ENCODE measurements around the gene ZNF785. TPM values are rescaled to one million over a fixed set of nuclear protein-coding genes. Genes with fewer than 3 reads are reported as not detected.

Gene ZNF785
- total and polyA plus RNA-seq, 2 of the 13 experiments (the other 11 are each of a cell fraction or from before 2014, with no cell fraction given), result 0.01 TPM; not detected in 1

GRCh38 chr16:30628628-30629540, 43.4 kb upstream of the ZNF785 start (continued):
- TF ChIP-seq EED (CRISPR knock-in tag; IDR thresholded peaks at IDR 0.05), result no peak
- no peak for TF ChIP-seq HDAC6 (IDR thresholded peaks at IDR 0.05; ENCODE audit: low read depth, low read length)
- no peak for TF ChIP-seq AFF4 (CRISPR knock-in tag; IDR thresholded peaks at IDR 0.05)
- no peak for TF ChIP-seq SNRNP70 (IDR thresholded peaks at IDR 0.05; ENCODE audit: low read depth, low read length)
- TF ChIP-seq RNF219 (CRISPR knock-in tag; IDR thresholded peaks at IDR 0.05), result no peak
- TF ChIP-seq IRF2 (CRISPR knock-in tag; IDR thresholded peaks at IDR 0.05), result peak; percentile 38; the same call in 1 of the 2 replicates
- TF ChIP-seq POLR2A (IDR thresholded peaks at IDR 0.05; ENCODE audit: insufficient read depth in 1 of 2, low read depth in 2 of 2, low read length in 2 of 2), result no peak
- TF ChIP-seq ZFP1 (CRISPR knock-in tag; IDR thresholded peaks at IDR 0.05), result no peak
- TF ChIP-seq CBX5 (CRISPR knock-in tag; IDR thresholded peaks at IDR 0.05; ENCODE audit: borderline replicate concordance), result no peak
- no peak for TF ChIP-seq ZNF333 (CRISPR knock-in tag; IDR thresholded peaks at IDR 0.05; ENCODE audit: borderline replicate concordance)
- TF ChIP-seq ZNF256 (CRISPR knock-in tag; conservative IDR thresholded peaks at IDR 0.05), result no peak
- TF ChIP-seq ZSCAN22 (CRISPR knock-in tag; IDR thresholded peaks at IDR 0.05), result peak; percentile 95
- TF ChIP-seq ZBTB4 (CRISPR knock-in tag; IDR thresholded peaks at IDR 0.05; ENCODE audit: borderline replicate concordance), result no peak
- TF ChIP-seq SOX6 (IDR thresholded peaks at IDR 0.05), result no peak
- TF ChIP-seq SOX6 (CRISPR knock-in tag; IDR thresholded peaks at IDR 0.05), result peak; percentile 31; the same call in 1 of the 2 replicates
- TF ChIP-seq ATF2 (CRISPR knock-in tag; IDR thresholded peaks at IDR 0.05), result peak; percentile 24; the same call in 1 of the 2 replicates
